Measurements from ENCODE around the gene POLD1.

DNA sequence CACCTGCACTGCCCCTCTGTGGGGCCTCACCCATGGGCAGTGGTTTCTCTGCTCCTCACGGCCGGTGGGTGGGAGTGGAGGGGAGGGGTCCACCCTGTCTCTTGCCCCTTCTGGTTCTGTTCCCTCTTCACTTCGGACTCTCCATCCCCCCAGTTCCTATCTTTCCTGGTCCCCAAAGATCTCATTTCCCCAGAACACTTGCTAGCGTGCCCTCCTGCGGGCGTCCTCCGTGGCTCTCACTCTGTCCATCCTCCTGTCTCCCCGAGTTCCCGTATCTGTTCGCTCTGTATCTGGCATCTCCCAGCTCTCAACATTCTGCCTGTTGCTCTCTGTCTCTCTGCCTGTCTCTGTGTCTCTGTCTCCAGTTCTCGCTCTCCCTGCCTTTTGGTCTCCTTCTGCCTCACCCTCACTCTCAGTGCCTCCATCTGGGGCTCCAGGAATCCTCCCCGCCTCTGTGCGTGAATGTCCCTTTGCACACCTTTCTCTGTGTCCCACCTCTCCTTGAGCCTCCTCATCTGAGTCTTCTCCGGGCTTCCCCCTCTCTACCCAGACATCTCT is 35.0 kb downstream of the POLD1 start:
- no peak for TF ChIP-seq SPI1 (IDR thresholded peaks at IDR 0.05; ENCODE audit: borderline replicate concordance, low read depth)
- TF ChIP-seq POLR2AphosphoS5 (IDR thresholded peaks at IDR 0.05; ENCODE audit: low read depth) = no peak
- TF ChIP-seq, protein P1, sequence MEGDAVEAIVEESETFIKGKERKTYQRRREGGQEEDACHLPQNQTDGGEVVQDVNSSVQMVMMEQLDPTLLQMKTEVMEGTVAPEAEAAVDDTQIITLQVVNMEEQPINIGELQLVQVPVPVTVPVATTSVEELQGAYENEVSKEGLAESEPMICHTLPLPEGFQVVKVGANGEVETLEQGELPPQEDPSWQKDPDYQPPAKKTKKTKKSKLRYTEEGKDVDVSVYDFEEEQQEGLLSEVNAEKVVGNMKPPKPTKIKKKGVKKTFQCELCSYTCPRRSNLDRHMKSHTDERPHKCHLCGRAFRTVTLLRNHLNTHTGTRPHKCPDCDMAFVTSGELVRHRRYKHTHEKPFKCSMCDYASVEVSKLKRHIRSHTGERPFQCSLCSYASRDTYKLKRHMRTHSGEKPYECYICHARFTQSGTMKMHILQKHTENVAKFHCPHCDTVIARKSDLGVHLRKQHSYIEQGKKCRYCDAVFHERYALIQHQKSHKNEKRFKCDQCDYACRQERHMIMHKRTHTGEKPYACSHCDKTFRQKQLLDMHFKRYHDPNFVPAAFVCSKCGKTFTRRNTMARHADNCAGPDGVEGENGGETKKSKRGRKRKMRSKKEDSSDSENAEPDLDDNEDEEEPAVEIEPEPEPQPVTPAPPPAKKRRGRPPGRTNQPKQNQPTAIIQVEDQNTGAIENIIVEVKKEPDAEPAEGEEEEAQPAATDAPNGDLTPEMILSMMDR (IDR thresholded peaks at IDR 0.05; ENCODE audit: insufficient read depth, low read length) = no peak
- TF ChIP-seq GABPA (IDR thresholded peaks at IDR 0.05; ENCODE audit: low read depth) = no peak

All from HL-60 (cell line).